Pulmonary artery endothelial cell (primary cell): Measurements from ENCODE around the gene RHCG. TPM values are rescaled to one million over a fixed set of nuclear protein-coding genes. Genes with fewer than 3 reads are reported as not detected.

Experiments
- DNase-seq: peaks from one replicate; pipeline ENCODE4 v3.0.0-alpha.2; 2011; ENCODE audit warnings: low read depth, low spot score
- total RNA-seq: library from RNA; depleted of rRNA; stranded (reverse); fragments of >200 nt; gene quantifications from 2 replicates; pipeline ENCODE4 v1.2.3, GENCODE V29; 2014

RHCG gene
- total RNA-seq, 1 donor from 2014 or later: not detected

DNA sequence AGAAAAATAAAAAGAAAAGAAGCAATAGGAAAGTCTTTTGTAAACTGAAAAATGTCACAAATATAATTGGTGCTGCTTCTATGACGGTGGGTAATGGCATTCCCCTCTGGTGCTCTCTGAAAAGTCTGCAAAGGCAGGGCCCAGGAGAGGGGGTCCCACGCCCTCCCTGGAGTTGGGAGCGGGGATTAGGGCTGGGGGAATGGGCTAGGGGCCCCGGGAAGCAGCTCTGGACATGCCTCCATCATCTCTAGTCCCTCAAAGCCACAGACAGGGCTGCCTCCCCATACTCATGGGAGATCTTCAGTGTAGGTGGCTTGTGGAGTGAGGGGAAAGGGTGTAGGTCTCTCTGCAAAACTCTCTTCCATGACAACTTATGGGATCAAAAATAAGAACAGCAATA lies 7.8 kb upstream of the RHCG start:
- no peak for DNase-seq

- no peak for DNase-seq
These were observed 6.6 kb upstream of the RHCG start for GRCh38 chr15:89502867-89503595.

DNA sequence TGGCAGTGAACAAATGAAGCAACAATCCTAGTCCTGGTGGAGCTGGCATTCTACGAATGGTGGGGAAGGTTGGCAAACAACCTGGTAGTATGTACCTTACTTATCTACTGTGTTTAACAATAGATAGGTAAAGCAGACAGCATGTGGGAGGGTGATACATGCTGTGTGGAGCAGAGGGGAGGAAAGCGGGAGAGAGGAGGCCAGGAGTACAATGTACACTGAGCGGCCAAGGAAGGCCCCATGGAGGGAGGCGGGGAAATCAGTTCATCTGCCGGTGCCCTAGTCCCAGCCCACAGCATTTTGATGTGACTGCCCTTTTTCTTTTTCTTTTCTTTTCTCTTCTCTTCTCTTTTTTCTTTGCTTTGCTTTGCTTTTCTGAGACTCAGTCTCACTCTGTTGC lies 5.3 kb upstream of the RHCG start:
- DNase-seq: no peak

DNA sequence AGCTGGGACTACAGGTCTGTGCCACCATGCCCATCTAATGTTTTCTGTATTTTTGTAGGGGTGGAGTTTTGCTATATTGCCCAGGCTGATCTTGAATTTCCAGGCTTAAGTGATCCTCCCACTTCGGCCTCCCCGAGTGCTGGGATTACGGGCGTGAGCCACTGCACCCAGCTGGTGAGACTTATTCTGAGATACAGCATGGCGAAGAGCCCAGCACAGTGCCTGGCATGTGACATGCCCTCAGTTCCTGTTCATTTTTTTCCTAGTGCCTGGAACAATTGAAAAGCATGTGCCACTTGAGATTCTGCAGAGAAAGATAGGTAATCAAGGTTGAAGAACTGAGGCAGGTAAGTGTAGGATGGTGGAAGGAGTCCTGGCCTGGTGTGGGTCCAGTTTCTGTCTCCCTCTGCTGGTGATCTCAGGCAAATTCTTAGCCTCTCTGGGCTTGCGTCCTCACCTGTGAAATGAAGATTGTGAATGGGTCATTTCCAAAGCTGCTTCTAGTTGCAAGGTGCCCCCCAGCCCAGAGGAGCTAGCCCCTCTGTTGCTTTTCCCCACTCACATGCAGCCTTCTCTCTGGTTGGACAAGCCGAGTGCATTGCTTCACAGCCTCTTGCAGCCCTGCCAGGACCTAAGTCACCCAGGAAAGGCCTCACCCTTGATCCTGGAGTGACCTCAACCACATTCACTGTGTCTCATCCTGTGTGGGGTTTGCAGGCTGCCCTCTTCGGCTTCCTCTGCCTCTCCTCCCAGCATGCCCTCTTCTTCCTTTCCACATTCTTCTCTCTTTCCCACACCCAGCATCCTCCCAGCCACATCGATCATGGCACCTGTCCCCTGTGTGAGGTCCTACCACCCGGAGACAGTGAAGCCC lies 4.3 kb upstream of the RHCG start:
- DNase-seq: no peak

GRCh38 chr15:89499156-89499555 lies 2.8 kb upstream of the RHCG start:
- DNase-seq: no peak

DNA sequence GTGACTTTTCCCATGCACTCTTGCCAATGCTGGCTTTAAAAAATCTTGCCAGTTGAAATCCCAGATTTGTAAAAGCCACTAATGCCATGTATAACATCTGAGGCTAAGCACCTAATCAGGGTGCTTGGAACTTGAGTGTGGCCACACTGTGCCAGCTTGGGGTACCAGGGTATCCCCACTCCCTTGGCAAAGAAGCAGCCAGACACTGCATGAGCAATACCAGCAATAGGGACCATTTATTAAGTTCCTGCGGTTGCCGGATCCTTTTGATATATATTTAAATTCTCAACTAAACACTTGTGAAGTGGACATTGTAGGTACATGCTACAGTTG lies 2.2 kb upstream of the RHCG start:
- DNase-seq: no peak

DNA sequence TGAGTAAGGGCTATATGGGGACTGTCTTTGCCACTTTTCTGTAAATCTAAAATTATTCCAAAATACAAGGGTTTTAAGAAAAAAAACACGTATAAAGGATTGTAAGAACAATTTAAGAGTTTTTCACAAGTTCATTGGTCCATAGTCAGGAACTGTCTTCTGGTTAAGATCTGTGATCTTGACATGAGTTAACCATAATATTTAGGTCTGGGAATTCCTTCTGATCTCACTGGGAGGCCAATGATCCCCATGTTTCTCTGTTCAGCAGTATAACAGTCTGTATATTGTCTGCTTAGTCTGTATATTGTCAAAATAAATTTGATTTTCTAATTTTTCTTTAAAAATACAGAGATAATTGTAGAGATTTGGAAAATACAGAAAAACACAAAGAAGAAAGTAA lies 848 bp upstream of the RHCG start:
- DNase-seq: no peak

DNA sequence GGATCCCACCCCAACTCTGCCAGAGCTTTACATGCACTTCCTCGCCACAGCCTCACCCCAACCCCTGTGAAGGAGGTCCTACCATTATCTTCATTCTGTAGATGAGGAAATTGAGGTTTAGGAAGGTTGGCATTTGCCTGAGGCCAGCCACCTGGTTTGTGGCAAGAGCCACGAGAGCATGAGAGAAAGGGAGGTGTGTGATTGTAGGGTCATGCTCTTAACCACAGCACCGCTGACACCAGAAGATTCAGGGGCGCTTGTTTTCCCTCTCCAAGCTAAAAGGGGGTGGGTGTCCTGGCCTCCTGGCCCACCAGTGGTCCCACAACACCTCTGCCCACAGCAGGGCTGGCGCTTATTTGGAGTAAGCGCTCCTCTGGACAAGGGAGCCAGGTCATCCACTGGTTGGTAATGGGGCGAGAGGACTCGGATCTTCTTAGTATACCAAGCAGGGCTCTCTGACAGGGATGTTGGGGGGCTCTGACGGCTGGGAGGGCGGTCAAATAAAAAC lies 691 bp downstream of the RHCG start:
- DNase-seq: no peak

DNA sequence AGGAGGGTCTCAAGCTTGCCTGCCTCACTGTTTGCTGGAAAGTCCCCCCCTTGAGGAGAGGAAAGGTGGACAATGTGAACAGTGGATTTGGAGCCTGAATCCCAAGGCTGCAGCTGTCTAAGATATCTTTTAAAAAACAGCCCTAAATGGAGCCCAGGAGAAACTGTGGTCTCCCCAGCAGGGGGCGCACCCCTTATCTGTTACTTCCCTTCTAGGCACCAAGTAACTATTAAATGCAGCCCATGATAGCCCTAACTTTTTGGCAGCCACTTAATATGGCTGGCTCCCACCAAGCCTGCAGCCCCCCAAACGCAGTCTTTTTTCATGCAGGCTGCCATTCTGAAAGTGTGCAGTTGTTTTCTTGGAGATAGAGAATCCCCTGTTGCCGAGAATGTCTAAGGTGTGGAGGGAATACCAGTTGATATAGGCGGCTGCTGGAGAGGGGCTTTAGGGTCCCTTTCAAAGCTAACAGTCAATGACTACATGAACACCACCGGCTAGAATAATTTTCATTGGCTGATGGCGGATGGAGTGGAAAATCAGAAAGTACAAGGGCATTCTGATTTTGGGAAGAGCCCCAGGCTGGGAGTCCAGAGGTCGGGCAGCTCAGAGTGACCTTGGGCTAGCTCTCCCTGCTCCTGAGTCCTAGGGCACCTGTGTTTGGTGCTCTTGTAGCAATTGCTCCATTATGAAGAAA lies 1.3 kb downstream of the RHCG start:
- no peak for DNase-seq

- no peak for DNase-seq
These were observed 2.4 kb downstream of the RHCG start for GRCh38 chr15:89494031-89494430.

- DNase-seq: no peak
These were observed 3.3 kb downstream of the RHCG start for GRCh38 chr15:89492934-89493631.

DNA sequence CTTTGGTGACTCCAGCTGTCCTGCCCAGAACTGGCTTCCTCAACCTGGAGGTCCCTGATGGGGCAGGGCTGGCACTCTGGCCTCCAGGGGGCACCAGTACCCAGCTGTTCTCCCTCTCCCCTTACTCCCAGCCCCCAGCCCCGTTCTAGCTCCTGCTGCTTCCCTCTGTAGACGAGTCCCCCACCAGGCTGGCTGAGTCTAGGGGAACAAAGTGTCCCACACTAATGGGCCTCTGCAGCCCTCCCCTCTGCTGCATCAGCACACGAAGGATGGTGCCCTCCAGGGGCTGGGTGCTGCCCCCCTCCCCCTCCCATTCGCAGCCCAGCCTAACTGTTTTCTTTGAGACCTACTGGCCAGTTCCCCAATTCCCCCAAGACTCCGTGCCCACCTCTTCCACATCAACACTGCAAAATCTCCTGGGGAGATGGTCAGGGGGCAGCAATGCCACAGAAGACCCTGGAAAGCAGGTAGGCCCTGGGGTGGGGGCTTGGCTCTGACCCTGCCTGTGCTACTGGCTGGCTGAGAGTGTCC lies 4.2 kb downstream of the RHCG start:
- no peak for DNase-seq

- DNase-seq: no peak
These were observed 5.5 kb downstream of the RHCG start for GRCh38 chr15:89490814-89491315.

GRCh38 chr15:89490081-89490813 lies 6.1 kb downstream of the RHCG start:
- no peak for DNase-seq

GRCh38 chr15:89489376-89489775 lies 7.0 kb downstream of the RHCG start:
- no peak for DNase-seq

DNA sequence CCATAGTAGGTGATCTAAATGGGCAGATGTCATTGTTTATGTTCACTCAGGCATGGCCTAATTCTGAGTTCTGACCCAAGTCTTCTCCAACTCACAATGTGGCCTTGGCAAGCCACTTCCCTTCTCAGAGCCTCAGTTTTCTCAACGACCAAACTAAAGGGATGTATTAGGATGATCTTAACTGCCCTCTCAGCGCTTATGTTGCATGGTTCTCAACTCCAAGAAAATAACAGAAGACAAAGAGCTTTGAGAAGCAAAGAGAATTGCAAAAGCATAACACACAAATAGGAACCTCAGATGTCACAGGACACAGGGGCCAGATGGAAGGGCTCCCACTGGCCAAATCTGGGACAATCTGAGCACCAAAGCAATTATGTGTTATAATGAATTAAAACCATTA lies 8.6 kb downstream of the RHCG start:
- DNase-seq: no peak

GRCh38 chr15:89486726-89487050 lies 9.7 kb downstream of the RHCG start:
- DNase-seq: no peak

- DNase-seq: no peak
These were observed 13.3 kb downstream of the RHCG start for GRCh38 chr15:89483079-89483478.

DNA sequence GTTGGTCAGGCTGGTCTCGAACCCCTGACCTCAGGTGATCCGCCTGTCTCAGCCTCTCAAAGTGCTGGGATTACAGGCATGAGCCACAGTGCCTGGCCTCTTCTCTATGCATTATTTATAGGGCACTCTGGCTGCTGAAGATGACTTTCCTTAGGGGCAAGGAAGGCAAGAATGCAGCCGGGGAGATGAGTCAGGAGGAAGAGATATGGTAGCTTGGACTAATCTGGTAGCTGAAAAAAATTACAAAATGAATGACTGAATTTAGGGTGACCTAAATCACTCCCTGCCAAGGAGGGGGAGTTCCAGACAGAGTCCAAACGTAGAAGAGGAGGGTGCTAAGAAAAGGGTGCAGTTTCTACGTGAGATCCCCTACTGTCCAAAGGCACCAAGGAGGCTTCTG lies 14.2 kb downstream of the RHCG start:
- DNase-seq: no peak

- DNase-seq: no peak
These were observed 15.9 kb downstream of the RHCG start for GRCh38 chr15:89480505-89480904.

DNA sequence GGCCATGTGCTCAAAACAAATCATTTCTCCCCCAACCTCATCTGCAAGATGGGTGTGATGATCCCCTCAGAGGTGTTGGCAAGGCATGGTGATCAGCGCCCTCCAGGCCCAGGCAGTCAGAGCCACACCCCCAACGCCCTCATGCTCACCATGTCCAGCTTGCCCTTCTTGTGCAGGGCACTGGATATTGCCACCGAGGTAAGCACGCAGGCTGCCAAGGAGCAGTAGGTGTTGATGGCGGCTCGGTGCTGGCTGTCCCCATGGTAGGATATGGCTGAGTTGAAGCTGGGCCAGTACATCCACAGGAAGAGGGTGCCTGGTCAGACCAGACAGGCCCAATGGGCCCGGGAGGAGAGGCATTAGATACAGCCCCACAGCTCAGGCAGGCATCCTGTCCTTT lies 17.2 kb downstream of the RHCG start:
- no peak for DNase-seq
